ENCODE results near the gene SLC30A10.
"Not testable (repeated sequence)": the region's sequence is repeated elsewhere in the genome, so short reads cannot be mapped to it uniquely, and the experiment has no call there.

The SLC30A10 gene

GRCh38 chr1:219927298-219927955, 930 bp downstream of the SLC30A10 start:
- no peak for DNase-seq (ENCODE audit: low read depth)

- DNase-seq (ENCODE audit: low read depth): no peak
These were observed 1.9 kb downstream of the SLC30A10 start for GRCh38 chr1:219926363-219926998.

GRCh38 chr1:219924342-219924741, 4.0 kb downstream of the SLC30A10 start:
- DNase-seq (ENCODE audit: low read depth): no peak

- peak; percentile 56 for DNase-seq (ENCODE audit: low read depth)
These were observed 10.4 kb downstream of the SLC30A10 start for GRCh38 chr1:219917851-219918466.

GRCh38 chr1:219917281-219917680, 11.1 kb downstream of the SLC30A10 start:
- DNase-seq (ENCODE audit: low read depth): no peak

GRCh38 chr1:219916257-219916656, 12.1 kb downstream of the SLC30A10 start:
- no peak for DNase-seq (ENCODE audit: low read depth)

- no peak for DNase-seq (ENCODE audit: low read depth)
These were observed 15.2 kb downstream of the SLC30A10 start for GRCh38 chr1:219913005-219913770.

GRCh38 chr1:219910716-219911115, 17.6 kb downstream of the SLC30A10 start:
- DNase-seq (ENCODE audit: low read depth): no peak

GRCh38 chr1:219909476-219909875, 18.9 kb downstream of the SLC30A10 start:
- DNase-seq (ENCODE audit: low read depth): no peak

- no peak for DNase-seq (ENCODE audit: low read depth)
These were observed 20.2 kb downstream of the SLC30A10 start for GRCh38 chr1:219908170-219908569.

- no peak for DNase-seq (ENCODE audit: low read depth)
These were observed 20.6 kb downstream of the SLC30A10 start for GRCh38 chr1:219907772-219908070.

GRCh38 chr1:219906924-219907771, 21.2 kb downstream of the SLC30A10 start:
- DNase-seq (ENCODE audit: low read depth): no peak

- DNase-seq (ENCODE audit: low read depth): not testable (repeated sequence)
These were observed 21.8 kb downstream of the SLC30A10 start for GRCh38 chr1:219906565-219906923.

- DNase-seq (ENCODE audit: low read depth): no peak
These were observed 22.8 kb downstream of the SLC30A10 start for GRCh38 chr1:219905524-219905923.

- no peak for DNase-seq (ENCODE audit: low read depth)
These were observed 23.4 kb downstream of the SLC30A10 start for GRCh38 chr1:219904934-219905333.

- no peak for DNase-seq (ENCODE audit: low read depth)
These were observed 24.9 kb downstream of the SLC30A10 start for GRCh38 chr1:219903353-219903871.

- no peak for DNase-seq (ENCODE audit: low read depth)
These were observed 25.4 kb downstream of the SLC30A10 start for GRCh38 chr1:219902951-219903350.

GRCh38 chr1:219900882-219901281, 27.5 kb downstream of the SLC30A10 start:
- DNase-seq (ENCODE audit: low read depth): no peak

GRCh38 chr1:219900201-219900600, 28.2 kb downstream of the SLC30A10 start:
- no peak for DNase-seq (ENCODE audit: low read depth)

- no peak for DNase-seq (ENCODE audit: low read depth)
These were observed 30.0 kb downstream of the SLC30A10 start for GRCh38 chr1:219898375-219898774.

GRCh38 chr1:219897914-219898313, 30.4 kb downstream of the SLC30A10 start:
- DNase-seq (ENCODE audit: low read depth): no peak

GRCh38 chr1:219892271-219892670, 36.1 kb downstream of the SLC30A10 start:
- DNase-seq (ENCODE audit: low read depth): not testable (repeated sequence)
